Subcutaneous abdominal adipose tissue (tissue), 5 donors: Measurements from ENCODE around the gene AVEN.
"Not testable (repeated sequence)": the region's sequence is repeated elsewhere in the genome, so short reads cannot be mapped to it uniquely, and the experiment has no call there.

ENCODE experiments used
- H3K27ac ChIP-seq: one replicate; pipeline ENCODE4 v1.7.0; 2013; ENCODE audit warnings: low read depth, mild to moderate bottlenecking, inconsistent platforms, low read length, moderate library complexity
- H3K27me3 ChIP-seq, 5 donors: one replicate each; pipeline ENCODE4 v1.7.0; 2013; ENCODE audit warnings: low read length in 5 of 5, inconsistent platforms in 1 of 5; ENCODE audit not compliant: control insufficient read depth in 5 of 5, insufficient read depth in 4 of 5
- H3K36me3 ChIP-seq, 5 donors: one replicate each; pipeline ENCODE4 v1.7.0; 2013; ENCODE audit warnings: low read length in 5 of 5; ENCODE audit not compliant: control insufficient read depth in 5 of 5, insufficient read depth in 5 of 5
- H3K4me1 ChIP-seq, 5 donors: one replicate each; pipeline ENCODE4 v1.7.0; 2013; ENCODE audit warnings: low read length in 5 of 5, mild to moderate bottlenecking in 3 of 5, moderate library complexity in 1 of 5; ENCODE audit not compliant: control insufficient read depth in 5 of 5, insufficient read depth in 5 of 5
- H3K4me3 ChIP-seq, 5 donors: one replicate each; pipeline ENCODE4 v1.7.0; 2013; ENCODE audit warnings: low read length in 5 of 5, low read depth in 1 of 5
- H3K9ac ChIP-seq, 5 donors: one replicate each; pipeline ENCODE4 v1.7.0; 2013; ENCODE audit warnings: low read length in 5 of 5, mild to moderate bottlenecking in 4 of 5, moderate library complexity in 3 of 5
- H3K9me3 ChIP-seq, 5 donors: one replicate each; pipeline ENCODE4 v1.7.0; 2013; ENCODE audit warnings: low read length in 5 of 5; ENCODE audit not compliant: control insufficient read depth in 5 of 5
- donor health status: healthy.
- donor health status: healthy.
- donor health status: healthy.
- donor health status: healthy.
- donor health status: healthy.

The AVEN gene

DNA sequence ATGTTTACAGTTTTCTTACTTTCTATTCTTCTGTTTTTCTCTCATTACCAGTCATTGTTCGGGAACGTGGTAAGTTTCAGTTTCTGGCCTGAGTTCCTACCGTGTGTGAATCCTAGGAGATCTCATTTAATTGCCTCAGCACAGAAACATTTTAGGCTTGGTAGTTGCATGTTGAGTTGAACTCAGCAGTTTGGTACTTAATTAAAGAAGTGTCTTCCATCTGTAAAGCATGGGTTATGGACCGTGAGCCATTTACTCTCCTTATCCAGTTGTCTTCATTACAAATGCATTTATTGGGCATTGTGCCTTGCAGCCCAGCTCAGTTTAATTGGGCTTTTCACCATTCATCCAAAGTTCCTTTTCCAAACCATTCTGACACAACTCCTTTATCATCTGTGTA, 212.8 kb downstream of the AVEN start:
- Histone ChIP-seq H3K9ac (no peak overlapping the region), H3K27me3 (no peaks in the 10 kb centered on the region), H3K36me3 (no peaks in the 10 kb centered on the region), H3K27ac (no peak overlapping the region), H3K9me3 (peaks cover 0 to 15% (median 5%) of the 10 kb centered on the region in 5 donors), H3K4me3 (no peak overlapping the region), H3K4me1 (no peaks in the 10 kb centered on the region)

DNA sequence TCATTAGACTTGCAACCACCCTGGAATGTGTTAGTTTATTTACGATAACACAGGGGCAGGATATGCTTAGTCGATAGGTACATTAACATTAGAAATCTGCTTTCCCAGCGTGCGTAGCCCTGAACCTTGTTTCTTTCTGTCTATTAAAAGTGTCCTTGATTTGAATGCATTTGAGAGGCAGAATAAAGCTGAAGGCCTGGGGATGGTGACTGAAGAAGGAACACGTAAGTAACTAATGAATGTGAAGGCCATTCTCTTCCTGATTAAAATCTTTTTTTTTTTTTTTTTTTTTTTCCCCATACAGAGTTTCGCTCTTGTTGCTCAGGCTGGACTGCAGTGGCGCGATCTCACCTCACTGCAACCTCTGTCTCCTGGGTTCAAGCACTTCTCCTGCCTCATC, 213.6 kb downstream of the AVEN start:
- peaks cover 0 to 15% (median 5%) of the 10 kb centered on the region in 5 donors for H3K9me3 ChIP-seq
- H3K27ac ChIP-seq = no peak overlapping the region
- H3K9ac ChIP-seq = no peak overlapping the region
- no peaks in the 10 kb centered on the region for H3K36me3 ChIP-seq
- no peaks in the 10 kb centered on the region for H3K4me1 ChIP-seq
- H3K27me3 ChIP-seq = no peaks in the 10 kb centered on the region
- no peak overlapping the region for H3K4me3 ChIP-seq

DNA sequence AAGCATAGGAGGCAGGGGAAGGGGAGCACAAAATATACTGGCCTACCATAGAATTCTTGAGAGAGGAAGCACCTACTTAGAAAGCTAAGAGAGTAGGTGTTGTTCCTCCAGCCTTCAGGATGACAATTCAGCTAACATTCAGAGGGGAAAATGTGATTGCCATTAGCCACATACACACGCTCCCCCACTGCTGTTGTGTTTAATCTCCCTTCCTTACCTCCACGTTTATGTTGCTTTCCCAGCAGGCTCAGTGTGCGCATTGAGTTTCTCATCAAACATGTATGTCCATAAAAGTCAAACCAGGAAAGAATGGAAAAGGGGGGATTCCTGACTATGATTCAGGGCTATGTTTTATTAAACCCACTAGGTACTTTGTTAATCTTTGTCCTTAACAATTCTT, 215.9 kb downstream of the AVEN start:
- Histone ChIP-seq H3K36me3 (no peaks in the 10 kb centered on the region), H3K4me3 (no peak overlapping the region), H3K9me3 (peaks cover 0 to 3% (median 0%) of the 10 kb centered on the region in 5 donors), H3K27me3 (no peaks in the 10 kb centered on the region), H3K27ac (no peak overlapping the region), H3K9ac (no peak overlapping the region), H3K4me1 (no peaks in the 10 kb centered on the region)

DNA sequence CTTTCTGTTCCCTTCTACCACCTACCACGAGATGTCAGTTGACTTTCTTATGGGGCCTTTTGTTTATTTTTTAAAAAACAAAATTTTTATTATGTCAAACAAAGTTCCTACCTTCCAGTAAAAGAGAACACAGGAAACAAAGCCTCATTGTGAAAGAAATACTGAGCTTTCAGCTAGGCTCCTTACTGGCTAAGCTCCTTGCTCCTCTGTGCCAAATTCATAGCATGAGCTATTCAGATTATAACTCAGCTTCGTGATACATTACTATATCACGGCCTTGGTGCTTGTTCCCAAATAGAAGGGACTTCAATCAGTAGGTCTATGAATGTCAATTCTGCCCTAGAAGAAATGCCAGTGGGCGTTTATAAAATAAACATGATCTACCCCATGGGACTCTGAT, 216.5 kb downstream of the AVEN start:
- Histone ChIP-seq H3K9ac (no peak overlapping the region), H3K9me3 (peaks cover 0 to 3% (median 0%) of the 10 kb centered on the region in 5 donors), H3K27ac (no peak overlapping the region), H3K36me3 (no peaks in the 10 kb centered on the region), H3K4me3 (no peak overlapping the region), H3K4me1 (no peaks in the 10 kb centered on the region), H3K27me3 (no peaks in the 10 kb centered on the region)

GRCh38 chr15:33819499-33819898, 219.5 kb downstream of the AVEN start:
- H3K9me3 ChIP-seq, H3K4me3 ChIP-seq, H3K4me1 ChIP-seq, H3K36me3 ChIP-seq, H3K9ac ChIP-seq, H3K27me3 ChIP-seq, H3K27ac ChIP-seq: not testable (repeated sequence)
